H1 (cell line): ENCODE data around the gene GABRG3. TPM values are rescaled to one million over a fixed set of nuclear protein-coding genes. Genes with fewer than 3 reads are reported as not detected.

ENCODE experiments used
- CTCF ChIA-PET: fragments of 300-600 bp; sonication (Branson Sonifier 250); formaldehyde crosslinking; loops from one replicate; lab custom pipeline; 2021; ENCODE audit not compliant: partially characterized antibody; lab: Charles Lee
- POLR2A ChIA-PET: fragments of 300-600 bp; sonication (Branson Sonifier 250); formaldehyde crosslinking; loops from one replicate; lab custom pipeline; 2021; ENCODE audit warnings: inconsistent platforms; ENCODE audit not compliant: partially characterized antibody; lab: Charles Lee
- DNase-seq, 2 experiments: peaks; one replicate each; pipeline versions ENCODE4 v3.0.0 to v3.0.0-alpha.2; 2010 to 2022; ENCODE audit warnings: low spot score in 2 of 2, low read depth in 1 of 2, mixed read lengths in 1 of 2
- FAIRE-seq: peaks from 2 replicates; lab custom pipeline; 2011; peaks lifted over from hg19 to GRCh38; lab: Jason Lieb, UNC
- H2AFZ ChIP-seq: 2 replicates; pipeline ENCODE4 v1.8.1; 2012; ENCODE audit warnings: low read length, inconsistent platforms
- H2AK5ac ChIP-seq: 2 replicates; pipeline ENCODE4 v1.6.1; 2013; ENCODE audit warnings: low read depth, low read length
- H2BK120ac ChIP-seq: replicated peaks from 2 replicates; pipeline ENCODE3; 2013; ENCODE audit warnings: low read depth, low read length, inconsistent platforms
- H2BK12ac ChIP-seq: 2 replicates; pipeline ENCODE4 v1.6.1; 2013; ENCODE audit warnings: low read depth, low read length
- H2BK15ac ChIP-seq: 2 replicates; pipeline ENCODE4 v1.6.1; 2013; ENCODE audit warnings: low read length
- H2BK20ac ChIP-seq: 2 replicates; pipeline ENCODE4 v1.6.1; 2013; ENCODE audit warnings: low read length
- H2BK5ac ChIP-seq: 2 replicates; pipeline ENCODE4 v1.6.1; 2013; ENCODE audit warnings: low read depth, low read length
- H3K14ac ChIP-seq: 2 replicates; pipeline ENCODE4 v1.6.1; 2013; ENCODE audit warnings: inconsistent platforms; ENCODE audit not compliant: insufficient read length
- H3K18ac ChIP-seq: 2 replicates; pipeline ENCODE4 v1.6.1; 2013; ENCODE audit warnings: low read length; ENCODE audit errors: extremely low read depth
- H3K23ac ChIP-seq: 2 replicates; pipeline ENCODE4 v1.6.1; 2013; ENCODE audit warnings: inconsistent platforms; ENCODE audit not compliant: insufficient read length
- H3K23me2 ChIP-seq: 2 replicates; pipeline ENCODE4 v1.6.1; 2013; ENCODE audit warnings: low read depth, low read length
- H3K27ac ChIP-seq: 2 replicates; pipeline ENCODE4 v1.6.1; 2011; ENCODE audit warnings: low read depth, low read length, inconsistent platforms
- H3K27me3 ChIP-seq, 4 experiments: replicated peaks in 1 of 4; 1 replicate in 1 of 4; 2 replicates in 3 of 4; pipeline versions ENCODE4 v1.6.1 to v1.8.1; 2011 to 2013; ENCODE audit warnings: low read length in 3 of 4, mild to moderate bottlenecking in 3 of 4, inconsistent platforms in 2 of 4, mixed read lengths in 2 of 4, moderate library complexity in 1 of 4; ENCODE audit not compliant: control insufficient read depth in 3 of 4, insufficient read depth in 3 of 4; ENCODE audit errors: extremely low read depth in 1 of 4
- H3K36me3 ChIP-seq, 4 experiments: 2 replicates each; pipeline versions ENCODE4 v1.6.1 to v1.8.1; 2011 to 2013; ENCODE audit warnings: mild to moderate bottlenecking in 4 of 4, low read length in 3 of 4, moderate library complexity in 2 of 4, control low read depth in 1 of 4, inconsistent platforms in 1 of 4; ENCODE audit not compliant: insufficient read depth in 4 of 4, control insufficient read depth in 2 of 4
- H3K4ac ChIP-seq: replicated peaks from 2 replicates; pipeline ENCODE3; 2013; ENCODE audit warnings: low read length, low read depth, mixed read lengths, inconsistent platforms; ENCODE audit not compliant: insufficient read length
- H3K4me1 ChIP-seq, 4 experiments: replicated peaks in 1 of 4; 1 replicate in 1 of 4; 2 replicates in 3 of 4; pipeline versions ENCODE4 v1.6.1 to v1.8.1; 2011 to 2013; ENCODE audit warnings: low read length in 3 of 4, inconsistent platforms in 2 of 4, mixed read lengths in 1 of 4; ENCODE audit not compliant: insufficient read depth in 4 of 4, control insufficient read depth in 3 of 4
- H3K4me2 ChIP-seq, 2 experiments: 2 replicates each; pipeline versions ENCODE4 v1.6.1 to v1.8.1; 2011 to 2013; ENCODE audit warnings: low read depth in 2 of 2, low read length in 2 of 2, control low read depth in 1 of 2, inconsistent platforms in 1 of 2, mild to moderate bottlenecking in 1 of 2; ENCODE audit not compliant: insufficient read depth in 1 of 2
- H3K4me3 ChIP-seq, 4 experiments: fragments of 200-600, 300-600 bp in 1 of 4; sonication (generic), shearing (Covaris generic), sonication (Bioruptor Twin) in 1 of 4; 2 replicates each; pipeline versions ENCODE4 v1.5.1 to v1.8.1; 2011 to 2016; ENCODE audit warnings: low read length in 4 of 4, low read depth in 3 of 4, control low read depth in 2 of 4, inconsistent platforms in 2 of 4, mild to moderate bottlenecking in 2 of 4, mixed read lengths in 1 of 4, moderate library complexity in 1 of 4; ENCODE audit not compliant: insufficient read depth in 2 of 4; ENCODE audit errors: extremely low read depth in 1 of 4
- H3K56ac ChIP-seq: replicated peaks from 2 replicates; pipeline ENCODE3; 2013; ENCODE audit warnings: low read depth, mild to moderate bottlenecking, mixed read lengths, low read length, inconsistent platforms; ENCODE audit not compliant: insufficient read length
- H3K79me1 ChIP-seq: 2 replicates; pipeline ENCODE4 v1.6.1; 2013; ENCODE audit warnings: low read depth, low read length, control low read depth
- H3K79me2 ChIP-seq, 2 experiments: 2 replicates each; pipeline versions ENCODE4 v1.6.1 to v1.8.1; 2012 to 2013; ENCODE audit warnings: low read length in 2 of 2, mild to moderate bottlenecking in 2 of 2, inconsistent platforms in 1 of 2; ENCODE audit not compliant: insufficient read depth in 2 of 2, control insufficient read depth in 1 of 2
- H3K9ac ChIP-seq, 4 experiments: replicated peaks in 1 of 4; 1 replicate in 1 of 4; 2 replicates in 3 of 4; pipeline versions ENCODE4 v1.6.1 to v1.8.1; 2011 to 2013; ENCODE audit warnings: low read depth in 3 of 4, low read length in 3 of 4, control low read depth in 2 of 4, mild to moderate bottlenecking in 2 of 4, moderate library complexity in 2 of 4, inconsistent platforms in 1 of 4; ENCODE audit errors: extremely low read depth in 1 of 4
- H3K9me3 ChIP-seq, 2 experiments: 2 replicates each; pipeline versions ENCODE4 v1.6.1 to v1.8.1; 2012 to 2013; ENCODE audit warnings: mild to moderate bottlenecking in 2 of 2, moderate library complexity in 2 of 2, control low read depth in 1 of 2, inconsistent platforms in 1 of 2, low read depth in 1 of 2, low read length in 1 of 2, mixed read lengths in 1 of 2; ENCODE audit not compliant: insufficient read depth in 2 of 2
- H4K20me1 ChIP-seq, 2 experiments: replicated peaks in 1 of 2; 2 replicates each; pipeline versions ENCODE3 to v1.8.1; 2011 to 2013; ENCODE audit warnings: inconsistent platforms in 2 of 2, low read length in 2 of 2, mild to moderate bottlenecking in 1 of 2; ENCODE audit not compliant: insufficient read depth in 2 of 2, control insufficient read depth in 1 of 2
- H4K5ac ChIP-seq: 2 replicates; pipeline ENCODE4 v1.6.1; 2013; ENCODE audit warnings: low read length, low read depth, mixed read lengths, inconsistent platforms; ENCODE audit not compliant: insufficient read length
- H4K8ac ChIP-seq: 2 replicates; pipeline ENCODE4 v1.8.0; 2013; ENCODE audit warnings: mild to moderate bottlenecking, moderate library complexity, low read length, inconsistent platforms; ENCODE audit not compliant: insufficient read depth; ENCODE audit errors: extremely low read depth
- H4K91ac ChIP-seq: replicated peaks from 2 replicates; pipeline ENCODE3; 2013; ENCODE audit warnings: low read length, mixed read lengths, inconsistent platforms; ENCODE audit not compliant: insufficient read length
- GABPA ChIP-seq: IDR thresholded peaks from 2 replicates; pipeline ENCODE4 v1.6.1; 2011; ENCODE audit warnings: mild to moderate bottlenecking, low read length, moderate library complexity, borderline replicate concordance; ENCODE audit not compliant: insufficient read depth
- JUN ChIP-seq: IDR thresholded peaks from 2 replicates; pipeline ENCODE4 v1.6.1; 2011; ENCODE audit warnings: low read depth, mild to moderate bottlenecking, improper control_type of control experiment, low read length
- RFX5 ChIP-seq: IDR thresholded peaks from 2 replicates; pipeline ENCODE4 v1.6.1; 2011; ENCODE audit warnings: low read depth, low read length, improper control_type of control experiment, borderline replicate concordance
- WGBS, 2 experiments: shearing (Covaris generic) in 1 of 2; methylation state at CpG; one replicate each; pipeline versions ENCODE4 v1.1.6 to v1.1.7; 2013 to 2015; ENCODE audit warnings: low lambda C conversion rate in 2 of 2, mixed read lengths in 2 of 2, inconsistent platforms in 1 of 2, low coverage in 1 of 2, missing lambda C conversion rate in 1 of 2; ENCODE audit not compliant: insufficient replicate concordance in 2 of 2, insufficient coverage in 1 of 2, insufficient read length in 1 of 2; ENCODE audit errors: extremely low coverage in 1 of 2, missing lambda C conversion rate in 1 of 2; 5-methylcytosine and 5-hydroxymethylcytosine counted together
- polyA plus RNA-seq, 7 experiments: library from polyadenylated mRNA; depleted of rRNA in 3 of 7; stranded (reverse) in 5 of 7; unstranded in 2 of 7; fragments of >200 nt in 5 of 7; fragments of 200-250 nt in 2 of 7; gene quantifications; 1 replicate in 5 of 7; 2 replicates in 1 of 7; 4 replicates in 1 of 7; pipeline versions ENCODE4 v1.2.1 to v1.2.3, GENCODE V29; 2011 to 2013; ENCODE audit warnings: missing spikeins in 2 of 7, mixed read lengths in 2 of 7
- total RNA-seq: library from RNA; stranded (reverse); fragmentation: NEBNext Ultra II Directional; extraction: Animal tissue kit (Norgen Biotek cat#: 25700); gene quantifications from 2 replicates; pipeline ENCODE4 v1.2.1, GENCODE V29; 2021

GABRG3 gene
- total and polyA plus RNA-seq, 2 of the 8 experiments (the other 6 are each of a cell fraction or from before 2014, with no cell fraction given): 0.17 to 0.80 TPM

GRCh38 chr15:27449941-27450340 lies 479.0 kb downstream of the GABRG3 start:
- Histone ChIP-seq H4K5ac (no peak overlapping the region), H2BK12ac (no peak overlapping the region), H3K14ac (no peak overlapping the region), H3K23me2 (0 out of 2 replicates have a peak, but pooled peaks cover 1% of the 10 kb centered on the region), H3K4me3 (no peak overlapping the region), H3K9me3 (no peaks in the 10 kb centered on the region), H4K91ac (no peak overlapping the region), H2BK20ac (no peak overlapping the region), H2BK120ac (no peak overlapping the region), H3K4ac (no peak overlapping the region), H3K79me2 (no peaks in the 10 kb centered on the region), H3K27me3 (no peaks in the 10 kb centered on the region), H3K36me3 (no peaks in the 10 kb centered on the region), H2BK15ac (no peak overlapping the region), H3K4me2 (no peak overlapping the region), H3K9ac (no peak overlapping the region), H2AFZ (no peak overlapping the region), H3K18ac (no peak overlapping the region), H3K56ac (no peak overlapping the region), H2AK5ac (no peak overlapping the region), H4K20me1 (no peaks in the 10 kb centered on the region), H2BK5ac (no peak overlapping the region), H3K4me1 (peaks cover 0 to 3% (median 0%) of the 10 kb centered on the region in 4 experiments; a peak in 1 of 7 replicates), H3K27ac (no peak overlapping the region), H3K79me1 (no peaks in the 10 kb centered on the region), H3K23ac (no peak overlapping the region), H4K8ac (no peak overlapping the region)
- DNase-seq (no peak), FAIRE-seq (no peak)
- CTCF ChIA-PET: no interaction called here
- POLR2A ChIA-PET: no interaction called here
- 91% methylated on average over 5 of the region's 5 CpGs; no CpG with 5 or more reads in 1 of the 2 experiments for WGBS, 2 experiments
- no peak for TF ChIP-seq RFX5
- TF ChIP-seq GABPA: no peak
- no peak for TF ChIP-seq JUN
